Measurements from ENCODE around the gene NDE1. TPM values are rescaled to one million over a fixed set of nuclear protein-coding genes. Genes with fewer than 3 reads are reported as not detected.

The NDE1 gene
- total RNA-seq, result 9.4 and 17.0 TPM in 2 replicates

DNA sequence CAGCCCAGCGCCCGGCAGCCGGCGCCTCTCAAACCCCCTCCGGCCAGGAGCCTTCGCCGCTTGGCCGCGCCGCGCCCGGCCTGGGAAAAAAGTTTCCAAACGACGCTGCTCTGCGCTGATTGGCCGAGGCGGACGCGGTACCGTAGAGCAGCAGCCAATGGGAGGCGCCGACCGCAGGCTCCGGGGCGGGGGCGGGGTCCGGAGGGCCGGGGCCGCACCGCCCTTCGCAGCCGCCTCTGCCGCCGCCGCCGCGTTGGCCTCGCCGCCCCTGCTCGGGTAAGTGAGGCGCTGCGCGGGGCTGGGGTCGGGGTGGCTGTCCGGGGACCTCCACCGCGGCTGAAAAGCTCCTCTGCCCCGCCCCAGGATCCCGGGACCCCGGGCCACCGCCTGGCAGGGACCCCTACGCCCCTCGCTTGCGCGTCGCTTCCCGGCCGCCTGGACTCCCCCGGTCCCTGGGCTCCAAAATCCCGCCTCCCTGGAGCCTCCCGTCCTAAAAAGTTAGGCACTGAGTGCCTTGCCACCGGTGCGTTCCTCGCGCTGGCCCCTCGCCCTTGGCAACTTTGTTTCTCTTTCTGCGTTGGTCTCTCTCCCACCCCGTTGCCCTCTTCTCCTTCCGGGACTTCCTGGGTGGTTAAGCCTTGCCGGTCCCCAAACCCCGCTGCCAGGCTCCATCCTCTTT is at the start of gene NDE1:
NDE1 (plus strand) TSS at position 227 of the 679 bp plus-strand sequence. CDS start 14,534 bp downstream, outside the sequence.

GRCh38 chr16:15643048-15643945 is 6.7 kb upstream of the NDE1 start, which contains the start of gene MARF1:
Gene MARF1 (minus strand): TSS chr16:15643154. CDS start chr16:15639233, 3,921 bp downstream.

Other genes with a start within 250 kb of the NDE1 start
- 75.7 and 112 TPM in 2 replicates for gene BMERB1, start 215.7 kb upstream of the NDE1 start, total RNA-seq
- gene MARF1, start 7.1 kb upstream of the NDE1 start, total RNA-seq, result 11.2 and 12.8 TPM in 2 replicates
- gene MYH11, start 206.8 kb downstream of the NDE1 start, total RNA-seq, result under 0.01 and 0.09 TPM in 2 replicates
- gene CEP20, start 238.4 kb downstream of the NDE1 start, total RNA-seq, result 24.3 and 30.6 TPM in 2 replicates